GM18517 (cell line): ENCODE data around the gene WDR55.
A peak's percentile ranks its signal among the peaks of the same experiment; 100 is the strongest.
"Not testable (repeated sequence)": the region's sequence is repeated elsewhere in the genome, so short reads cannot be mapped to it uniquely, and the experiment has no call there.

Experiments used
- ATAC-seq: cut with Tn5 transposase; IDR thresholded peaks from one replicate; pipeline ENCODE4 v1.9.1; 2021; ENCODE audit warnings: mild to moderate bottlenecking, moderate library complexity; ENCODE audit not compliant: unreplicated experiment

WDR55 gene

GRCh38 chr5:140647042-140647419 is 17.7 kb upstream of the WDR55 start:
- ATAC-seq: peak; percentile 37

GRCh38 chr5:140658870-140659269 is 5.8 kb upstream of the WDR55 start:
- ATAC-seq: no peak

- not testable (repeated sequence) for ATAC-seq
These were observed 4.3 kb upstream of the WDR55 start for GRCh38 chr5:140660371-140660770.

GRCh38 chr5:140664030-140664358 is 710 bp upstream of the WDR55 start:
- no peak for ATAC-seq

- not testable (repeated sequence) for ATAC-seq
These were observed 6.3 kb downstream of the WDR55 start for GRCh38 chr5:140671035-140671434.

- ATAC-seq: no peak
These were observed 6.9 kb downstream of the WDR55 start for GRCh38 chr5:140671472-140672125.

- ATAC-seq: no peak
These were observed 7.9 kb downstream of the WDR55 start for GRCh38 chr5:140672455-140673186.

GRCh38 chr5:140673187-140673976 is 8.7 kb downstream of the WDR55 start, which contains the start of gene DND1:
TSS of gene DND1 (minus strand) at chr5:140673576. CDS start at chr5:140673542, 34 bp downstream.
- no peak for ATAC-seq

- ATAC-seq: no peak
These were observed 9.5 kb downstream of the WDR55 start for GRCh38 chr5:140674211-140674610.

GRCh38 chr5:140674629-140675028 is 9.9 kb downstream of the WDR55 start:
- ATAC-seq: no peak

GRCh38 chr5:140677947-140678346 is 13.2 kb downstream of the WDR55 start:
- peak; percentile 61 for ATAC-seq

GRCh38 chr5:140678993-140679392 is 14.3 kb downstream of the WDR55 start:
- no peak for ATAC-seq

- no peak for ATAC-seq
These were observed 25.8 kb downstream of the WDR55 start for GRCh38 chr5:140690376-140690932.

- ATAC-seq: peak; percentile 93
These were observed 26.5 kb downstream of the WDR55 start, which contains the start of the genes HARS1 and HARS2 for GRCh38 chr5:140690941-140691924. TSS of gene HARS1 (minus strand) at chr5:140691370. CDS start at chr5:140691304, 66 bp downstream. TSS of gene HARS2 (plus strand) at chr5:140691455. CDS start at chr5:140691649, 194 bp downstream.

- no peak for ATAC-seq
These were observed 29.6 kb downstream of the WDR55 start for GRCh38 chr5:140694276-140694675.

- no peak for ATAC-seq
These were observed 32.3 kb downstream of the WDR55 start for GRCh38 chr5:140696891-140697492.

- peak; percentile 91 for ATAC-seq
These were observed 35.8 kb downstream of the WDR55 start, which contains the start of gene ZMAT2 for GRCh38 chr5:140700177-140701144. TSS of gene ZMAT2 (plus strand) at chr5:140700447. CDS start at chr5:140700461, 14 bp downstream.

- no peak for ATAC-seq
These were observed 43.1 kb downstream of the WDR55 start for GRCh38 chr5:140707812-140708211.
